WERI-Rb-1 (cell line): ENCODE data around the gene FTO.

Source experiments
- DNase-seq: peaks from one replicate; pipeline ENCODE4 v3.0.0-alpha.2; 2020
- H3K27ac ChIP-seq: fragments of 250-450 bp; sonication (Bioruptor Pico); 2 replicates; pipeline ENCODE4 v1.5.1; 2020; ENCODE audit warnings: mild to moderate bottlenecking, moderate library complexity
- H3K27me3 ChIP-seq: fragments of 250-450 bp; sonication (Bioruptor Pico); 2 replicates; pipeline ENCODE4 v1.5.1; 2021; ENCODE audit warnings: mild to moderate bottlenecking, low read depth, moderate library complexity; ENCODE audit not compliant: insufficient read depth, severe bottlenecking
- H3K36me3 ChIP-seq: fragments of 250-450 bp; sonication (Bioruptor Pico); 2 replicates; pipeline ENCODE4 v1.5.1; 2020; ENCODE audit warnings: mild to moderate bottlenecking, moderate library complexity
- H3K4me3 ChIP-seq: 2 replicates; pipeline ENCODE4 v1.5.1; 2011; ENCODE audit warnings: low read depth, mild to moderate bottlenecking, control low read depth, low read length
- H3K9me3 ChIP-seq: fragments of 250-450 bp; sonication (Bioruptor Pico); 2 replicates; pipeline ENCODE4 v1.5.1; 2021; ENCODE audit warnings: mild to moderate bottlenecking, moderate library complexity; ENCODE audit not compliant: severe bottlenecking
- CTCF ChIP-seq: IDR thresholded peaks from 2 replicates; pipeline ENCODE4 v1.5.1; 2011; ENCODE audit warnings: low read depth, mild to moderate bottlenecking, control low read depth, inconsistent platforms, low read length

The FTO gene

GRCh38 chr16:53914736-53915135, 210.8 kb downstream of the FTO start:
- H3K4me3 ChIP-seq: no peak overlapping the region
- no peak overlapping the region for H3K27ac ChIP-seq

GRCh38 chr16:53915452-53916160, 211.7 kb downstream of the FTO start:
- no peak overlapping the region for H3K4me3 ChIP-seq
- DNase-seq: no peak
- TF ChIP-seq CTCF: no peak

More at GRCh38 chr16:53914736-53915135, 210.8 kb downstream of the FTO start:
- Histone ChIP-seq H3K27me3 (no peaks in the 10 kb centered on the region), H3K36me3 (no peaks in the 10 kb centered on the region), H3K9me3 (no peaks in the 10 kb centered on the region)
- no peak for TF ChIP-seq CTCF
- no peak for DNase-seq

GRCh38 chr16:53920988-53921387, 217.0 kb downstream of the FTO start:
- no peaks in the 10 kb centered on the region for H3K27me3 ChIP-seq
- no peak overlapping the region for H3K27ac ChIP-seq
- DNase-seq: no peak
- no peaks in the 10 kb centered on the region for H3K9me3 ChIP-seq
- no peak overlapping the region for H3K4me3 ChIP-seq
- H3K36me3 ChIP-seq: no peaks in the 10 kb centered on the region
- no peak for TF ChIP-seq CTCF

More at GRCh38 chr16:53915452-53916160, 211.7 kb downstream of the FTO start:
- no peak overlapping the region for H3K27ac ChIP-seq
- H3K27me3 ChIP-seq: no peaks in the 10 kb centered on the region
- no peaks in the 10 kb centered on the region for H3K36me3 ChIP-seq
- no peaks in the 10 kb centered on the region for H3K9me3 ChIP-seq

GRCh38 chr16:53922067-53922806, 218.3 kb downstream of the FTO start:
- Histone ChIP-seq H3K27me3 (no peaks in the 10 kb centered on the region), H3K9me3 (no peaks in the 10 kb centered on the region), H3K27ac (no peak overlapping the region), H3K4me3 (no peak overlapping the region), H3K36me3 (no peaks in the 10 kb centered on the region)
- DNase-seq: no peak
- no peak for TF ChIP-seq CTCF

- no peaks in the 10 kb centered on the region for H3K9me3 ChIP-seq
- H3K4me3 ChIP-seq: no peak overlapping the region
- H3K27me3 ChIP-seq: no peaks in the 10 kb centered on the region
- TF ChIP-seq CTCF: no peak
- no peak for DNase-seq
- no peaks in the 10 kb centered on the region for H3K36me3 ChIP-seq
- H3K27ac ChIP-seq: no peak overlapping the region
Observed at GRCh38 chr16:53922807-53923571, 219.0 kb downstream of the FTO start.
